ENCODE results near the gene PPFIBP2. TPM values are rescaled to one million over a fixed set of nuclear protein-coding genes. Genes with fewer than 3 reads are reported as not detected.

PPFIBP2 gene
- total RNA-seq, 1 donor from 2014 or later: 65.8 TPM

- Mint-ChIP-seq H3K9me3 (peaks cover 9% of the 10 kb centered on the region), H3K36me3 (peaks cover 12% of the 10 kb centered on the region), H3K4me3 (no peak overlapping the region), H3K27me3 (ENCODE audit: low read depth) (no peaks in the 10 kb centered on the region), H3K27ac (peak overlapping the region; percentile 75), H3K4me1 (peaks cover 57% of the 10 kb centered on the region)
- TF ChIP-seq, protein P1, sequence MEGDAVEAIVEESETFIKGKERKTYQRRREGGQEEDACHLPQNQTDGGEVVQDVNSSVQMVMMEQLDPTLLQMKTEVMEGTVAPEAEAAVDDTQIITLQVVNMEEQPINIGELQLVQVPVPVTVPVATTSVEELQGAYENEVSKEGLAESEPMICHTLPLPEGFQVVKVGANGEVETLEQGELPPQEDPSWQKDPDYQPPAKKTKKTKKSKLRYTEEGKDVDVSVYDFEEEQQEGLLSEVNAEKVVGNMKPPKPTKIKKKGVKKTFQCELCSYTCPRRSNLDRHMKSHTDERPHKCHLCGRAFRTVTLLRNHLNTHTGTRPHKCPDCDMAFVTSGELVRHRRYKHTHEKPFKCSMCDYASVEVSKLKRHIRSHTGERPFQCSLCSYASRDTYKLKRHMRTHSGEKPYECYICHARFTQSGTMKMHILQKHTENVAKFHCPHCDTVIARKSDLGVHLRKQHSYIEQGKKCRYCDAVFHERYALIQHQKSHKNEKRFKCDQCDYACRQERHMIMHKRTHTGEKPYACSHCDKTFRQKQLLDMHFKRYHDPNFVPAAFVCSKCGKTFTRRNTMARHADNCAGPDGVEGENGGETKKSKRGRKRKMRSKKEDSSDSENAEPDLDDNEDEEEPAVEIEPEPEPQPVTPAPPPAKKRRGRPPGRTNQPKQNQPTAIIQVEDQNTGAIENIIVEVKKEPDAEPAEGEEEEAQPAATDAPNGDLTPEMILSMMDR (IDR thresholded peaks at IDR 0.05; ENCODE audit: unreplicated experiment): no peak
- DNase-seq (ENCODE audit: low spot score in 2 of 2, unreplicated experiment in 2 of 2): no peak
These were observed 41.4 kb downstream of the PPFIBP2 start for GRCh38 chr11:7555052-7555699.

- peaks cover 9% of the 10 kb centered on the region for H3K9me3 Mint-ChIP-seq
- peaks cover 66% of the 10 kb centered on the region for H3K4me1 Mint-ChIP-seq
- no peaks in the 10 kb centered on the region for H3K27me3 Mint-ChIP-seq (ENCODE audit: low read depth)
- peaks cover 9% of the 10 kb centered on the region for H3K36me3 Mint-ChIP-seq
- no peak overlapping the region for H3K4me3 Mint-ChIP-seq
- TF ChIP-seq, protein P1 (IDR thresholded peaks at IDR 0.05; ENCODE audit: unreplicated experiment): no peak
- no peak for DNase-seq (ENCODE audit: low spot score in 2 of 2, unreplicated experiment in 2 of 2)
- H3K27ac Mint-ChIP-seq: peak overlapping the region; percentile 65
These were observed 44.2 kb downstream of the PPFIBP2 start for GRCh38 chr11:7558046-7558445.

- Mint-ChIP-seq H3K36me3 (peaks cover 9% of the 10 kb centered on the region), H3K4me1 (peaks cover 67% of the 10 kb centered on the region), H3K27ac (peak overlapping the region; percentile 81), H3K9me3 (peaks cover 9% of the 10 kb centered on the region), H3K4me3 (no peak overlapping the region), H3K27me3 (ENCODE audit: low read depth) (no peaks in the 10 kb centered on the region)
- TF ChIP-seq, protein P1 (IDR thresholded peaks at IDR 0.05; ENCODE audit: unreplicated experiment): no peak
- no peak for DNase-seq (ENCODE audit: low spot score in 2 of 2, unreplicated experiment in 2 of 2)
These were observed 45.8 kb downstream of the PPFIBP2 start for GRCh38 chr11:7559398-7560283.

GRCh38 chr11:7561562-7561961 is 47.8 kb downstream of the PPFIBP2 start:
- peaks cover 9% of the 10 kb centered on the region for H3K36me3 Mint-ChIP-seq
- TF ChIP-seq, protein P1 (IDR thresholded peaks at IDR 0.05; ENCODE audit: unreplicated experiment): no peak
- H3K4me1 Mint-ChIP-seq: peaks cover 56% of the 10 kb centered on the region
- no peak overlapping the region for H3K4me3 Mint-ChIP-seq
- no peaks in the 10 kb centered on the region for H3K27me3 Mint-ChIP-seq (ENCODE audit: low read depth)
- DNase-seq (ENCODE audit: low spot score in 2 of 2, unreplicated experiment in 2 of 2): no peak
- peaks cover 6% of the 10 kb centered on the region for H3K9me3 Mint-ChIP-seq
- peak overlapping the region; percentile 88 for H3K27ac Mint-ChIP-seq

DNA sequence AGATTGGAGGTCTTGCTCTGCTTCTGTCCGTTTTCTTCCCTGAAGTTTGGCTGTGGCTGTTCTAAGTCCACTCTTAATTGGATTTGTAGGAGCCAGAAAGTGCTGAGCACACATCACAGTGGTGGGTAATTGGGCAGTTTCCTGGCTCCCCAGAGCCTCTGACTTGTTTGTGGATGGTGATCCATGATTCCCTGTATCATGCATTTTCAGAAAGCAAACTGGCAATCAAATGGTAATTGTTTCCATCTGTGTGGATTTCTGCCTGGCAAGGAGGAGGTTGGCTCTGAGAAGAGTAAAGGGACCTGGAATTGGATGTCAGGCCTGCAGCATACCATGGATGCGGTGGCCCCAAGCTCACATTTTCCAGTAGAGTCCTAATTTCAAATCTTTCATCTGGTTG is 49.5 kb downstream of the PPFIBP2 start:
- no peak overlapping the region for H3K4me3 Mint-ChIP-seq

More for the DNA sequence above, 49.5 kb downstream of the PPFIBP2 start:
- TF ChIP-seq, protein P1 (IDR thresholded peaks at IDR 0.05; ENCODE audit: unreplicated experiment): no peak
- H3K27ac Mint-ChIP-seq: peak overlapping the region; percentile 91
- H3K9me3 Mint-ChIP-seq: no peaks in the 10 kb centered on the region
- no peak for DNase-seq (ENCODE audit: low spot score in 2 of 2, unreplicated experiment in 2 of 2)
- peaks cover 60% of the 10 kb centered on the region for H3K4me1 Mint-ChIP-seq
- H3K36me3 Mint-ChIP-seq: peaks cover 8% of the 10 kb centered on the region
- H3K27me3 Mint-ChIP-seq (ENCODE audit: low read depth): no peaks in the 10 kb centered on the region
